Left ventricle myocardium inferior (tissue), 1 donor: Measurements from ENCODE around the gene MCOLN3. TPM values are rescaled to one million over a fixed set of nuclear protein-coding genes. Genes with fewer than 3 reads are reported as not detected.
"Not testable (repeated sequence)": the region's sequence is repeated elsewhere in the genome, so short reads cannot be mapped to it uniquely, and the experiment has no call there.

Experiments used
- DNase-seq: peaks from one replicate; pipeline ENCODE4 v3.0.0-alpha.2; 2020
- H3K27ac ChIP-seq: fragments of 200-600 bp; replicated peaks from 2 replicates; pipeline ENCODE4 v1.8.0; 2021
- H3K27me3 ChIP-seq: fragments of 200-600 bp; 2 replicates; pipeline ENCODE4 v1.8.0; 2021; ENCODE audit warnings: low read depth
- H3K36me3 ChIP-seq: fragments of 200-600 bp; 2 replicates; pipeline ENCODE4 v1.8.0; 2021
- H3K4me1 ChIP-seq: fragments of 200-600 bp; 2 replicates; pipeline ENCODE4 v1.8.0; 2021
- H3K4me3 ChIP-seq: fragments of 200-600 bp; 2 replicates; pipeline ENCODE4 v1.8.0; 2021; ENCODE audit warnings: mild to moderate bottlenecking, moderate library complexity
- H3K9me3 ChIP-seq: fragments of 200-600 bp; replicated peaks from 2 replicates; pipeline ENCODE4 v1.8.0; 2021
- CTCF ChIP-seq: fragments of 200-600 bp; IDR thresholded peaks from 2 replicates; pipeline ENCODE4 v1.8.0; 2021; ENCODE audit warnings: antibody characterized with exemption, mild to moderate bottlenecking, borderline replicate concordance
- intact Hi-C: fragments of 100-400 bp; cut with micrococcal nuclease; formaldehyde crosslinking; loops from one replicate; pipeline ENCODE4 v1.11.0; 2022
- total RNA-seq: library from RNA; stranded (reverse); fragmentation: NEBNext Ultra II Directional; extraction: Animal tissue kit (Norgen Biotek cat#: 25700); gene quantifications from one replicate; pipeline ENCODE4 v1.2.1, GENCODE V29; 2021
- donor health status: DM: no; HTN: yes; CAD: no; lungs with severe emphysema.

MCOLN3 gene
- total RNA-seq, 1 donor from 2014 or later: 0.44 TPM

GRCh38 chr1:85022700-85023099, 25.6 kb downstream of the MCOLN3 start:
- Histone ChIP-seq H3K36me3 (no peaks in the 10 kb centered on the region), H3K4me3 (no peak overlapping the region), H3K4me1 (no peaks in the 10 kb centered on the region), H3K9me3 (no peaks in the 10 kb centered on the region), H3K27me3 (peaks cover 7% of the 10 kb centered on the region), H3K27ac (no peak overlapping the region)
- intact Hi-C loops: no loop called here
- no peak for DNase-seq
- TF ChIP-seq CTCF: no peak

- intact Hi-C loops: no loop called here
- no peak for TF ChIP-seq CTCF
These were observed 28.3 kb downstream of the MCOLN3 start for GRCh38 chr1:85019994-85020393.

GRCh38 chr1:85015826-85016225, 32.5 kb downstream of the MCOLN3 start:
- DNase-seq: no peak
- H3K27me3 ChIP-seq: no peaks in the 10 kb centered on the region
- no peak overlapping the region for H3K4me3 ChIP-seq
- no peak overlapping the region for H3K27ac ChIP-seq
- no peaks in the 10 kb centered on the region for H3K4me1 ChIP-seq
- TF ChIP-seq CTCF: no peak
- H3K36me3 ChIP-seq: no peaks in the 10 kb centered on the region
- intact Hi-C loops: no loop called here
- H3K9me3 ChIP-seq: peaks cover 13% of the 10 kb centered on the region

More at GRCh38 chr1:85019994-85020393, 28.3 kb downstream of the MCOLN3 start:
- Histone ChIP-seq H3K4me1 (no peaks in the 10 kb centered on the region), H3K36me3 (no peaks in the 10 kb centered on the region), H3K27ac (peak overlapping the region; percentile 20), H3K4me3 (no peak overlapping the region), H3K9me3 (peaks cover 1% of the 10 kb centered on the region), H3K27me3 (peaks cover 7% of the 10 kb centered on the region)
- DNase-seq: no peak

GRCh38 chr1:85005641-85006040, 42.7 kb downstream of the MCOLN3 start:
- H3K4me1 ChIP-seq, H3K36me3 ChIP-seq, H3K4me3 ChIP-seq, DNase-seq, H3K27ac ChIP-seq, intact Hi-C loops: not testable (repeated sequence)
- peaks cover 26% of the 10 kb centered on the region for H3K9me3 ChIP-seq
- H3K27me3 ChIP-seq: peaks cover 57% of the 10 kb centered on the region

GRCh38 chr1:85001742-85002141, 46.6 kb downstream of the MCOLN3 start:
- Histone ChIP-seq H3K27me3 (peaks cover 84% of the 10 kb centered on the region), H3K27ac (no peak overlapping the region), H3K36me3 (no peaks in the 10 kb centered on the region), H3K4me3 (no peak overlapping the region), H3K9me3 (peaks cover 13% of the 10 kb centered on the region), H3K4me1 (peaks cover 21% of the 10 kb centered on the region)
- DNase-seq: no peak
- intact Hi-C loops: no loop called here
- no peak for TF ChIP-seq CTCF

GRCh38 chr1:84998642-84999280, 49.5 kb downstream of the MCOLN3 start:
- peaks cover 25% of the 10 kb centered on the region for H3K4me1 ChIP-seq
- TF ChIP-seq CTCF: no peak
- no peak overlapping the region for H3K27ac ChIP-seq
- intact Hi-C loops: no loop called here
- H3K27me3 ChIP-seq: peaks cover 79% of the 10 kb centered on the region
- DNase-seq: no peak
- no peaks in the 10 kb centered on the region for H3K9me3 ChIP-seq
- H3K36me3 ChIP-seq: no peaks in the 10 kb centered on the region
- H3K4me3 ChIP-seq: peak overlapping the region; percentile 79
